Gastroesophageal sphincter (tissue), 3 donors: ENCODE data around the gene TSPEAR.

ENCODE experiments used
- CTCF ChIP-seq, 4 experiments: fragments of 200-600 bp in 2 of 4; fragments of 450-650 bp in 2 of 4; sonication (generic) in 1 of 4; IDR thresholded peaks; one replicate each; pipeline ENCODE4 v1.5.1; 2017 to 2019; ENCODE audit warnings: antibody characterized with exemption in 4 of 4, mild to moderate bottlenecking in 2 of 4, moderate library complexity in 2 of 4
- EP300 ChIP-seq: sonication (generic); formaldehyde crosslinking; IDR thresholded peaks from one replicate; pipeline ENCODE4 v1.6.1; 2017; ENCODE audit warnings: antibody characterized with exemption, mild to moderate bottlenecking
- POLR2AphosphoS5 ChIP-seq: sonication (generic); formaldehyde crosslinking; IDR thresholded peaks from one replicate; pipeline ENCODE4 v1.6.1; 2017; ENCODE audit warnings: antibody characterized with exemption

- no peak for TF ChIP-seq POLR2AphosphoS5
- TF ChIP-seq CTCF (IDR thresholded peaks at IDR 0.05), result no peak
- no peak for TF ChIP-seq EP300
Observed at GRCh38 chr21:44758781-44759627, 47.6 kb upstream of the TSPEAR start.
